ENCODE measurements around the gene SLC39A1. TPM values are rescaled to one million over a fixed set of nuclear protein-coding genes. Genes with fewer than 3 reads are reported as not detected.

Gene SLC39A1
- total and polyA plus RNA-seq, 3 donors from 2014 or later = 46.5 to 62.5 (median 54.5) TPM

DNA sequence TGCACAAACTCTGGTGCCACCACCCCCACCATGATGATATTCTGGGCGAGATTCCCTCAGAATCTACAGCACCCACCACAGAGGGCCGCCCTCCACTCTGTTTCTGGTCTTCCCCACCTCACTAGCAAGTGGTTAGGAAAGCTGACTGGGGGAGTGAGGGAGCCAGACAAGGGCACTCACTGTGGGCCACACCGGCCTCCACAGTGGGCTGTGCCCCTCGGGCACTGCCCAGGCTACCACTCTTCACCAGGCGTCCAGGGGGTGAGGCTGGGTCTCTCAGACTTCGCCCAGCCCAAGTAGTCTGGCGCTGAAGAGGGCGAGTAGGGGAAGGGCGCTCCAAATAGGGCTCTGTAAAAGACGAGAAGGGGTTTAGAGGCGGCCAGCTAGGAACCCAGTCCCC is 29.4 kb downstream of the SLC39A1 start:
- intact Hi-C loops (cut with DNase I; ENCODE audit: low total_unique reads) = no loop called here
- no peak overlapping the region for H3K27ac ChIP-seq
- H3K4me3 ChIP-seq = no peak overlapping the region
- DNase-seq = no peak
- no peaks in the 10 kb centered on the region for H3K36me3 ChIP-seq (ENCODE audit: low read depth, missing control alignments)
- no peaks in the 10 kb centered on the region for H3K4me1 ChIP-seq
- no peaks in the 10 kb centered on the region for H3K27me3 ChIP-seq
- TF ChIP-seq POLR2A (IDR thresholded peaks at IDR 0.05) = no peak
- TF ChIP-seq, protein P1, sequence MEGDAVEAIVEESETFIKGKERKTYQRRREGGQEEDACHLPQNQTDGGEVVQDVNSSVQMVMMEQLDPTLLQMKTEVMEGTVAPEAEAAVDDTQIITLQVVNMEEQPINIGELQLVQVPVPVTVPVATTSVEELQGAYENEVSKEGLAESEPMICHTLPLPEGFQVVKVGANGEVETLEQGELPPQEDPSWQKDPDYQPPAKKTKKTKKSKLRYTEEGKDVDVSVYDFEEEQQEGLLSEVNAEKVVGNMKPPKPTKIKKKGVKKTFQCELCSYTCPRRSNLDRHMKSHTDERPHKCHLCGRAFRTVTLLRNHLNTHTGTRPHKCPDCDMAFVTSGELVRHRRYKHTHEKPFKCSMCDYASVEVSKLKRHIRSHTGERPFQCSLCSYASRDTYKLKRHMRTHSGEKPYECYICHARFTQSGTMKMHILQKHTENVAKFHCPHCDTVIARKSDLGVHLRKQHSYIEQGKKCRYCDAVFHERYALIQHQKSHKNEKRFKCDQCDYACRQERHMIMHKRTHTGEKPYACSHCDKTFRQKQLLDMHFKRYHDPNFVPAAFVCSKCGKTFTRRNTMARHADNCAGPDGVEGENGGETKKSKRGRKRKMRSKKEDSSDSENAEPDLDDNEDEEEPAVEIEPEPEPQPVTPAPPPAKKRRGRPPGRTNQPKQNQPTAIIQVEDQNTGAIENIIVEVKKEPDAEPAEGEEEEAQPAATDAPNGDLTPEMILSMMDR (IDR thresholded peaks at IDR 0.05) = no peak
- no peaks in the 10 kb centered on the region for H3K9me3 ChIP-seq
- 95 to 96% methylated on average over 10 to 11 of the region's 11 CpGs for WGBS, 2 donors

GRCh38 chr1:153933430-153933829 is 29.9 kb downstream of the SLC39A1 start:
- no peak for TF ChIP-seq POLR2A (IDR thresholded peaks at IDR 0.05)
- TF ChIP-seq, protein P1 (IDR thresholded peaks at IDR 0.05) = no peak
- Histone ChIP-seq H3K9me3 (no peaks in the 10 kb centered on the region), H3K27ac (no peak overlapping the region), H3K4me1 (no peaks in the 10 kb centered on the region), H3K27me3 (no peaks in the 10 kb centered on the region), H3K4me3 (no peak overlapping the region), H3K36me3 (ENCODE audit: low read depth, missing control alignments) (no peaks in the 10 kb centered on the region)
- WGBS, 2 donors = 80 to 92% methylated on average over 2 to 14 of the region's 14 CpGs
- intact Hi-C loops (cut with DNase I; ENCODE audit: low total_unique reads) = no loop called here
- no peak for DNase-seq

GRCh38 chr1:153932156-153933131 is 30.9 kb downstream of the SLC39A1 start:
- Histone ChIP-seq H3K4me3 (no peak overlapping the region), H3K9me3 (no peaks in the 10 kb centered on the region), H3K27ac (no peak overlapping the region), H3K27me3 (no peaks in the 10 kb centered on the region), H3K36me3 (ENCODE audit: low read depth, missing control alignments) (no peaks in the 10 kb centered on the region), H3K4me1 (no peaks in the 10 kb centered on the region)
- intact Hi-C loops (cut with DNase I; ENCODE audit: low total_unique reads) = no loop called here
- 91 to 93% methylated on average over 4 to 18 of the region's 18 CpGs for whole genome bisulfite sequencing, 2 donors
- no peak for TF ChIP-seq POLR2A (IDR thresholded peaks at IDR 0.05)
- TF ChIP-seq, protein P1 (IDR thresholded peaks at IDR 0.05) = no peak
- no peak for DNase-seq

- WGBS, 2 donors = 73 to 81% methylated on average over 12 to 14 of the region's 14 CpGs
- Histone ChIP-seq H3K9me3 (no peaks in the 10 kb centered on the region), H3K27ac (no peak overlapping the region), H3K4me3 (no peak overlapping the region), H3K27me3 (no peaks in the 10 kb centered on the region), H3K4me1 (no peaks in the 10 kb centered on the region), H3K36me3 (ENCODE audit: low read depth, missing control alignments) (no peaks in the 10 kb centered on the region)
- no peak for DNase-seq
- intact Hi-C loops (cut with DNase I; ENCODE audit: low total_unique reads) = no loop called here
- no peak for TF ChIP-seq POLR2A (IDR thresholded peaks at IDR 0.05)
- TF ChIP-seq, protein P1 (IDR thresholded peaks at IDR 0.05) = no peak
Measured at GRCh38 chr1:153929981-153930948, 33.1 kb downstream of the SLC39A1 start.

Measured in testis (tissue), 3 donors.